WERI-Rb-1 (cell line): ENCODE data around the gene TNS4.

Experiments used
- DNase-seq: peaks from one replicate; pipeline ENCODE4 v3.0.0-alpha.2; 2020
- H3K27ac ChIP-seq: fragments of 250-450 bp; sonication (Bioruptor Pico); 2 replicates; pipeline ENCODE4 v1.5.1; 2020; ENCODE audit warnings: mild to moderate bottlenecking, moderate library complexity
- H3K27me3 ChIP-seq: fragments of 250-450 bp; sonication (Bioruptor Pico); 2 replicates; pipeline ENCODE4 v1.5.1; 2021; ENCODE audit warnings: mild to moderate bottlenecking, low read depth, moderate library complexity; ENCODE audit not compliant: insufficient read depth, severe bottlenecking
- H3K36me3 ChIP-seq: fragments of 250-450 bp; sonication (Bioruptor Pico); 2 replicates; pipeline ENCODE4 v1.5.1; 2020; ENCODE audit warnings: mild to moderate bottlenecking, moderate library complexity
- H3K4me3 ChIP-seq: 2 replicates; pipeline ENCODE4 v1.5.1; 2011; ENCODE audit warnings: low read depth, mild to moderate bottlenecking, control low read depth, low read length
- H3K9me3 ChIP-seq: fragments of 250-450 bp; sonication (Bioruptor Pico); 2 replicates; pipeline ENCODE4 v1.5.1; 2021; ENCODE audit warnings: mild to moderate bottlenecking, moderate library complexity; ENCODE audit not compliant: severe bottlenecking
- CTCF ChIP-seq: IDR thresholded peaks from 2 replicates; pipeline ENCODE4 v1.5.1; 2011; ENCODE audit warnings: low read depth, mild to moderate bottlenecking, control low read depth, inconsistent platforms, low read length

TNS4 gene

GRCh38 chr17:40450175-40450574, 51.2 kb downstream of the TNS4 start:
- DNase-seq = peak; percentile 76
- peaks cover 27% of the 10 kb centered on the region for H3K36me3 ChIP-seq
- TF ChIP-seq CTCF = peak; percentile 73

GRCh38 chr17:40448639-40449261, 52.7 kb downstream of the TNS4 start:
- Histone ChIP-seq H3K4me3 (no peak overlapping the region), H3K27me3 (no peaks in the 10 kb centered on the region), H3K36me3 (peaks cover 14% of the 10 kb centered on the region), H3K27ac (no peak overlapping the region), H3K9me3 (no peaks in the 10 kb centered on the region)
- no peak for TF ChIP-seq CTCF
- peak; percentile 61 for DNase-seq

More at GRCh38 chr17:40450175-40450574, 51.2 kb downstream of the TNS4 start:
- no peak overlapping the region for H3K4me3 ChIP-seq
- H3K27me3 ChIP-seq = no peaks in the 10 kb centered on the region
- no peak overlapping the region for H3K27ac ChIP-seq
- no peaks in the 10 kb centered on the region for H3K9me3 ChIP-seq

GRCh38 chr17:40448213-40448638, 53.2 kb downstream of the TNS4 start:
- no peak for TF ChIP-seq CTCF
- peaks cover 9% of the 10 kb centered on the region for H3K36me3 ChIP-seq
- H3K27me3 ChIP-seq = no peaks in the 10 kb centered on the region
- H3K9me3 ChIP-seq = no peaks in the 10 kb centered on the region
- H3K4me3 ChIP-seq = no peak overlapping the region
- H3K27ac ChIP-seq = no peak overlapping the region
- no peak for DNase-seq

- Histone ChIP-seq H3K27me3 (no peaks in the 10 kb centered on the region), H3K9me3 (no peaks in the 10 kb centered on the region), H3K4me3 (no peak overlapping the region), H3K27ac (no peak overlapping the region), H3K36me3 (peaks cover 5% of the 10 kb centered on the region)
- no peak for TF ChIP-seq CTCF
- no peak for DNase-seq
Observed at GRCh38 chr17:40447806-40448205, 53.6 kb downstream of the TNS4 start.

GRCh38 chr17:40447148-40447644, 54.2 kb downstream of the TNS4 start:
- Histone ChIP-seq H3K9me3 (no peaks in the 10 kb centered on the region), H3K36me3 (peaks cover under 1% of the 10 kb centered on the region), H3K27ac (no peak overlapping the region), H3K27me3 (no peaks in the 10 kb centered on the region), H3K4me3 (no peak overlapping the region)
- TF ChIP-seq CTCF = no peak
- no peak for DNase-seq
